Measurements from ENCODE around the gene EML1. TPM values are rescaled to one million over a fixed set of nuclear protein-coding genes. Genes with fewer than 3 reads are reported as not detected.

The EML1 gene
- total RNA-seq, 1 experiment from 2014 or later: 11.1 TPM

DNA sequence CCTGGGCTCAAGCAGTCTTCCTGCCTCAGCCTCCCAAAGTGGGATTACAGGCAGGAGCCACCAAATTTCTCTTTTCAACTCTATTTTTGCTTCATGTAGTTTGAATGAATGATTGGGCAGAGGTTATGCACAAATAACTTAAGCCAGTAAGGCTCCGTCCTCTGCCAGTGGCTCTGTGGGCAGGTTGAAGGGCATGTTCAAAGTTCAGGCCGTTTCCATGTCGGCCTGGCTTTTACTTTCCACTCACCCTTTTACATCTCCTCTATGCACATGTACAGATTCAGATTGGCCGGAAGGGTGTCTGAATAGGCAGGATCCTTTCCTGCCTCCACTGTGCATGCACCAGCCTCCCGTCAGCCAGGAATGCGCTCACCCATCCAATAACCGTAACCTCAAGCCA lies 132.3 kb downstream of the EML1 start:
- DNase-seq (ENCODE audit: low read depth, low spot score): no peak
- in situ Hi-C loops (cut with HindIII; ENCODE audit: low pct_unique_long_range_greater_than_20kb, low sequenced_read_pairs): no loop called here

DNA sequence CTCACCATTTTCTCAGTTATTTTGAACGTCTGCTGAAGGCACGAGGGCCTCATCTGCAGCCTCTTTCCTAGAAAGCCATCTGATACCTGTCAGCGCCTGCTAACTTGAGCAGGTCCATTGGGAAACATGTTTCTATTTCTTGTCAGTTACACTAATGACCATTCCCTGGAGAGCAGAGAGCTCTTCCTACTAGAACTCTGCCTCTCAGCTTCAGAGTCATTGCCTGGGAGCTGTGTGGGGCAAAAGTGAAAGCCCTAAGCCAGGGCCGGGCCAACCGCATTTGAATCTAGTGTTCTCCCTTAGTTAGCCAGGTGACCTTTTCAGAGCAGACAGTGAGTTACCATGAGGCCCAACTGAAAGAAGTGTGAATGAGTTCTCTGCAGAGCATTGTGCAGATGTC lies 135.8 kb downstream of the EML1 start:
- in situ Hi-C loops (cut with HindIII; ENCODE audit: low pct_unique_long_range_greater_than_20kb, low sequenced_read_pairs): no loop called here
- DNase-seq (ENCODE audit: low read depth, low spot score): no peak

DNA sequence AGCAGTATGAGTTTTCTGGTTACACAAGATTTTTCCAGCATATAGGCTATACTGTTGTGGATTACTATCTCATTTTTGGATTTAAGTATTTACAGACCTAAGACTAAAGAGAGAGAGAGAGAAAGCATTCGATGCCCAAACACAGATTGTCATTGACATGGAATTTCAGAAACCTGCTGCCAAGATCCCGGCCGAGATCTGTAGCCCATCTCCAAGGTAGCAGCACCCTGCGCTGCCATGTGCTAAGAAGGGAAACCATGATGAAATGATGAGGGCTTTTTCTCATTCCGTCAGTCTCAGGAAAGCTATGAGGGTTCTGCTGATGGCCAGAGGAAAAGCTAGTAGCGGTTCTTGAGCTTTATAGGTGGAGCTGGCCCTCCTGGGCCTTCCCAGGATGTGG lies 136.4 kb downstream of the EML1 start:
- no peak for DNase-seq (ENCODE audit: low read depth, low spot score)
- in situ Hi-C loops (cut with HindIII; ENCODE audit: low pct_unique_long_range_greater_than_20kb, low sequenced_read_pairs): no loop called here

GRCh38 chr14:99930420-99931274 lies 137.4 kb downstream of the EML1 start:
- in situ Hi-C loops (cut with HindIII; ENCODE audit: low pct_unique_long_range_greater_than_20kb, low sequenced_read_pairs): no loop called here
- DNase-seq (ENCODE audit: low read depth, low spot score): no peak

GRCh38 chr14:99931308-99931707 lies 138.1 kb downstream of the EML1 start:
- DNase-seq (ENCODE audit: low read depth, low spot score): no peak
- in situ Hi-C loops (cut with HindIII; ENCODE audit: low pct_unique_long_range_greater_than_20kb, low sequenced_read_pairs): no loop called here

DNA sequence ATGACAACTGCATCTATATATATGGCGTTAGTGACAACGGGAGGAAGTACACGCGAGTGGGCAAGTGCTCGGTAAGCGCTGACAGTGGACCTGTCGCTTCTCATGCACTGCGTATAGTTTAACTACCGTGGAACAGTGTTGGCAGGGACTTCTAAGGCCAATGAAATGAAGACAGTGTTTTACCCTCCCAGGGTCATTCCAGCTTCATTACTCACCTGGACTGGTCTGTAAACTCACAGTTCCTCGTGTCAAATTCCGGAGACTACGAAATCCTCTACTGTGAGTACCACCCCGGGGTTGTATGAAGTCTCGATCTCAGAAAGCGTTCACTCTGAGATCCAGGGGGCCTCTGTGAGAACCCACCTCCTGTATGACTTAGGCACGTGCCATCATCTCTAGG lies 142.8 kb downstream of the EML1 start:
- DNase-seq (ENCODE audit: low read depth, low spot score): no peak
- in situ Hi-C loops (cut with HindIII; ENCODE audit: low pct_unique_long_range_greater_than_20kb, low sequenced_read_pairs): no loop called here

GRCh38 chr14:99936738-99937474 lies 143.7 kb downstream of the EML1 start:
- DNase-seq (ENCODE audit: low read depth, low spot score): no peak
- in situ Hi-C loops (cut with HindIII; ENCODE audit: low pct_unique_long_range_greater_than_20kb, low sequenced_read_pairs): no loop called here

GRCh38 chr14:99937475-99938244 lies 144.4 kb downstream of the EML1 start:
- DNase-seq (ENCODE audit: low read depth, low spot score): no peak
- in situ Hi-C loops (cut with HindIII; ENCODE audit: low pct_unique_long_range_greater_than_20kb, low sequenced_read_pairs): no loop called here

DNA sequence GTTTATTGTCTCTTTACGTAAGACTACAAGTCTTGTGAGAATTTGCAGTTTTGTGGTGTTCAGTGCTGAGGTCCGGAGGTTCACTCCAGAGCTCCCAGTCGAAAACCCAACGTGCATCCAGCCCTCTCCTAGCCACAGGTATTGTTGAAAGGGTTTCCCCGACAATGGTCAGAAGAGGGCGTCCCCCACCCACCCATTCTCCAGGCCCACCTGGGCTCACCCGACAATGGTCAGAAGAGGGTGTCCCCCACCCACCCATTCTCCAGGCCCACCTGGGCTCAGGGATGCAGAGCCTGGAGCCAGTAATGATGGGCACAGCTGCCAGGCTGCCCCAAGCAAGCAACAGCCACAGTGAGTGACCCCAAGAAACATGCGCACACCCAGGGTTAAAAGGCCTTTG lies 145.2 kb downstream of the EML1 start:
- in situ Hi-C loops (cut with HindIII; ENCODE audit: low pct_unique_long_range_greater_than_20kb, low sequenced_read_pairs): no loop called here
- no peak for DNase-seq (ENCODE audit: low read depth, low spot score)

DNA sequence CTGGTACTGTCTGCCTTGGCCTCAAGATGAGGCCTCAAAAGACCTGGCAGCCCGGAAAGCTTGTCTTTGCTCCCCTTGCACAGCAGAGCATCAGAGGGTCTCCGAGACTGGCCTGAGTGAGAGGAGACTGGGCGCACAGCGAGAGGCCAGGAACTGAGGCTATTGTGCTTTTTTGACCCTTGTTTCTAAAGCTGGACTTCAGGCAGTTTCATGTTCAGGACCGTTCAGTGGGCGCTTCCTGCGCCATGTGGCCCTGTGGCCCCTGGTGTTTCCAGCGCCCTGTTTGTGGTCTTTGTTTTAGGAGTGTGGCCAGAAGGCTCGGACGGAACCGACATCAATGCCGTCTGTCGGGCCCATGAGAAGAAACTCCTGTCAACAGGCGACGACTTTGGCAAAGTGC lies 145.7 kb downstream of the EML1 start:
- no peak for DNase-seq (ENCODE audit: low read depth, low spot score)
- in situ Hi-C loops (cut with HindIII; ENCODE audit: low pct_unique_long_range_greater_than_20kb, low sequenced_read_pairs): no loop called here

GRCh38 chr14:99939421-99939820 lies 146.2 kb downstream of the EML1 start:
- no peak for DNase-seq (ENCODE audit: low read depth, low spot score)
- in situ Hi-C loops (cut with HindIII; ENCODE audit: low pct_unique_long_range_greater_than_20kb, low sequenced_read_pairs): no loop called here

DNA sequence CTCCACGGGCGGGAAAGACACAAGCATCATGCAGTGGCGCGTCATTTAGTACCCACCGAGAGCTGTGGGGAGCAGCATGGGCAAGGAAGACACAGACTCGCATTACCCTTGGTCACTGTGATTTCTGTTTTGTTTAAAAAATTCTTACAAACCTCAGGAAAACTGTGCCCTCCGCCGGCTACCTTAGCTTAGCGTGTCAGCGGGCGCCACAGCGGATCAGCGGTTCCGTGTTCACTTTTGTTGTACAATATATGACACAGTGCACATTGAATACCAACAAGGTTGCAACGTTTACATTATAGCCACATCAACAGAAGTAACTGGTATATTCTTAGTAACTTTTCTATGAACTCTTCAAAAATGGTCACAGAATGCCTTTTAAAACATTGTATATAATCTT lies 146.9 kb downstream of the EML1 start:
- in situ Hi-C loops (cut with HindIII; ENCODE audit: low pct_unique_long_range_greater_than_20kb, low sequenced_read_pairs): no loop called here
- no peak for DNase-seq (ENCODE audit: low read depth, low spot score)

DNA sequence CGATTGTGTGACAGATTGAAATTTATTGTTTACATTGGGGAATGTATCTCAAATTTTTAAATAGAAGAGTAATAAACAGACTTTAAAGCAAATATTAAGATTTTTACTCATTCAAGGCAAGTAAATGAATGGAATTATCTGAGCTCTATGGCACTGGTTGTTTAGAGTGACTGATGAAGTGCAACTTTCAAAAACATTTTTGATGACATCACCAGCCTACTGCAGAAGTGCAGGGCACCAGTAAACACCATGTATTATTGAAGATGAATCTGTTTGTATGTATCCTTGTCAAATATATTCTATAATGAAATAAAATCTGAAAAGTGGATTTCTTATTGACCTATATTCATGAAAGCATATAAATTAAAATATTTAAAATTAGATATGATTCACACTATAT lies 148.0 kb downstream of the EML1 start:
- no peak for DNase-seq (ENCODE audit: low read depth, low spot score)
- in situ Hi-C loops (cut with HindIII; ENCODE audit: low pct_unique_long_range_greater_than_20kb, low sequenced_read_pairs): no loop called here

GRCh38 chr14:99943620-99944019 lies 150.4 kb downstream of the EML1 start:
- in situ Hi-C loops (cut with HindIII; ENCODE audit: low pct_unique_long_range_greater_than_20kb, low sequenced_read_pairs): no loop called here
- no peak for DNase-seq (ENCODE audit: low read depth, low spot score)

DNA sequence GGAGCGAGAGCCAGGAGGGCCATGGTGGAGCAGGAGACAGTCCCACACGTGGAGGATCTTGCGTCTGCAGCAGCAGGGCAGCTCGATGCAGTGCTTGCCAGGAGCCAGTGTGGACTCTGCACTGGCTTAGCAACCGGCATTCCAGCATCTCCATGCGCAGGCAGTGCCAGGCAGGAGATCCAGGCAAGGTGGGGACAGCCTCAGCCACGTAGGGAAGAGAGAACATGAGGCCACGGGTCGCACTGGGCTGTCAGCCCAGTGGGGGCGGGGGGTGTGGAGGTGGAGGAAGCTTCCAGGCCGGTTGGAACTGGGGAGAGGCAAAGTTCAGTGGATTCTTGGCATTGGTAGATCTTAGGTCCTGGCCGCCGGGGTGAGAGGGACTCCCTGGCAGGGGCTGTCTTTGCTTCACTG lies 151.0 kb downstream of the EML1 start:
- in situ Hi-C loops (cut with HindIII; ENCODE audit: low pct_unique_long_range_greater_than_20kb, low sequenced_read_pairs): no loop called here
- no peak for DNase-seq (ENCODE audit: low read depth, low spot score)

- in situ Hi-C loops (cut with HindIII; ENCODE audit: low pct_unique_long_range_greater_than_20kb, low sequenced_read_pairs): no loop called here
- DNase-seq (ENCODE audit: low read depth, low spot score): no peak
Measured at GRCh38 chr14:99945732-99946651, 152.8 kb downstream of the EML1 start.

- in situ Hi-C loops (cut with HindIII; ENCODE audit: low pct_unique_long_range_greater_than_20kb, low sequenced_read_pairs): no loop called here
- DNase-seq (ENCODE audit: low read depth, low spot score): peak; percentile 55
Measured at GRCh38 chr14:99946652-99947489, 153.7 kb downstream of the EML1 start.

All from SK-MEL-5 (cell line).